ENCODE measurements around the gene ZNF618. TPM values are rescaled to one million over a fixed set of nuclear protein-coding genes. Genes with fewer than 3 reads are reported as not detected.

The ZNF618 gene
- polyA plus RNA-seq, 1 of the 3 experiments (the other 2 are of a cell fraction): 6.2 TPM

GRCh38 chr9:114026335-114026734, 150.2 kb downstream of the ZNF618 start:
- CTCF ChIA-PET: interaction anchor here (1.2 to 1.7 kb wide), 2 partner anchors 12 to 289 kb away, joined by 3 read pairs; no protein-coding TSS in a partner anchor
- Histone ChIP-seq H3K9me2 (no peaks in the 10 kb centered on the region), H3F3A (replicated peaks; ENCODE audit: insufficient read depth) (no peaks in the 10 kb centered on the region), H3K4me2 (no peak overlapping the region), H4K20me1 (ENCODE audit: insufficient read depth) (no peaks in the 10 kb centered on the region), H2AFZ (ENCODE audit: low read depth) (no peak overlapping the region), H3K79me2 (ENCODE audit: insufficient read depth) (no peaks in the 10 kb centered on the region), H3K4me1 (ENCODE audit: control insufficient read depth in 1 of 2, insufficient read depth in 2 of 2, low read depth in 1 of 2, low read length in 1 of 2) (no peaks in the 10 kb centered on the region), H3K9me3 (peaks cover 24% of the 10 kb centered on the region), H3K27ac (ENCODE audit: low read depth in 2 of 2, low read length in 1 of 2) (no peak overlapping the region), H3K36me3 (replicated peaks in 1 of 2; ENCODE audit: control insufficient read depth in 1 of 2, insufficient read depth in 2 of 2, low read length in 1 of 2) (peaks cover 50 to 75% of the 10 kb centered on the region in 2 experiments), H3K9ac (no peak overlapping the region), H3K4me3 (ENCODE audit: low read depth in 2 of 2, low read length in 1 of 2) (no peak overlapping the region), H3K27me3 (ENCODE audit: insufficient read depth) (no peaks in the 10 kb centered on the region)
- WGBS (ENCODE audit: low lambda C conversion rate): 94% methylated on average over 3 of the region's 4 CpGs
- POLR2A ChIA-PET: no interaction called here
- no peak for TF ChIP-seq NFIC (IDR thresholded peaks at IDR 0.05; ENCODE audit: borderline replicate concordance)
- no peak for TF ChIP-seq GATA2 (CRISPR knock-in tag; IDR thresholded peaks at IDR 0.05)
- no peak for TF ChIP-seq EZH2phosphoT487 (IDR thresholded peaks at IDR 0.05; ENCODE audit: borderline replicate concordance, low read depth)
- no peak for TF ChIP-seq RCOR1 (IDR thresholded peaks at IDR 0.05; ENCODE audit: low read length)
- TF ChIP-seq MAX (IDR thresholded peaks at IDR 0.05; ENCODE audit: low read depth): no peak
- TF ChIP-seq FOXM1 (IDR thresholded peaks at IDR 0.05; ENCODE audit: low read depth): no peak
- no peak for TF ChIP-seq REST (IDR thresholded peaks at IDR 0.05; ENCODE audit: low read depth, low read length)
- no peak for TF ChIP-seq PBX3 (IDR thresholded peaks at IDR 0.05)
- DNase-seq: no peak

GRCh38 chr9:114027159-114027862, 151.2 kb downstream of the ZNF618 start:
- H3K9ac ChIP-seq: no peak overlapping the region
- no peaks in the 10 kb centered on the region for H3K27me3 ChIP-seq (ENCODE audit: insufficient read depth)
- no peak for TF ChIP-seq GABPA (IDR thresholded peaks at IDR 0.05; ENCODE audit: low read depth)
- no peak overlapping the region for H2AFZ ChIP-seq (ENCODE audit: low read depth)
- H4K20me1 ChIP-seq (ENCODE audit: insufficient read depth): no peaks in the 10 kb centered on the region
- no peak overlapping the region for H3K4me3 ChIP-seq (ENCODE audit: low read depth in 2 of 2, low read length in 1 of 2)
- H3K9me3 ChIP-seq: peaks cover 20% of the 10 kb centered on the region
- no peak overlapping the region for H3K27ac ChIP-seq (ENCODE audit: low read depth in 2 of 2, low read length in 1 of 2)
- ChIA-PET CTCF (no interaction called here), POLR2A (no interaction called here)
- no peaks in the 10 kb centered on the region; a peak in 1 of 4 replicates for H3K4me1 ChIP-seq (ENCODE audit: control insufficient read depth in 1 of 2, insufficient read depth in 2 of 2, low read depth in 1 of 2, low read length in 1 of 2)
- peaks cover 42 to 69% of the 10 kb centered on the region in 2 experiments for H3K36me3 ChIP-seq (replicated peaks in 1 of 2; ENCODE audit: control insufficient read depth in 1 of 2, insufficient read depth in 2 of 2, low read length in 1 of 2)
- no peaks in the 10 kb centered on the region for H3K79me2 ChIP-seq (ENCODE audit: insufficient read depth)
- no peaks in the 10 kb centered on the region for H3K9me2 ChIP-seq
- WGBS (ENCODE audit: low lambda C conversion rate): 79% methylated on average over 4 of the region's 13 CpGs
- no peak for DNase-seq
- no peak overlapping the region for H3K4me2 ChIP-seq
- H3F3A ChIP-seq (replicated peaks; ENCODE audit: insufficient read depth): no peaks in the 10 kb centered on the region
